Cardiac fibroblast (primary cell): ENCODE results near the gene ANKRD33.

Experiments
- DNase-seq, 2 donors: peaks; one replicate each; pipeline versions ENCODE4 v3.0.0 to v3.0.0-alpha.2; 2010; ENCODE audit warnings: low read depth in 2 of 2
- H3K4me3 ChIP-seq, 2 donors: replicated peaks in 1 of 2; 1 replicate in 1 of 2; 2 replicates in 1 of 2; pipeline ENCODE4 v1.5.1; 2011; ENCODE audit warnings: low read depth in 2 of 2, low read length in 2 of 2, mild to moderate bottlenecking in 2 of 2, moderate library complexity in 1 of 2
- CTCF ChIP-seq: IDR thresholded peaks from one replicate; pipeline ENCODE4 v1.5.1; 2011; ENCODE audit warnings: low read depth, mild to moderate bottlenecking, low read length, inconsistent platforms

Gene ANKRD33

DNA sequence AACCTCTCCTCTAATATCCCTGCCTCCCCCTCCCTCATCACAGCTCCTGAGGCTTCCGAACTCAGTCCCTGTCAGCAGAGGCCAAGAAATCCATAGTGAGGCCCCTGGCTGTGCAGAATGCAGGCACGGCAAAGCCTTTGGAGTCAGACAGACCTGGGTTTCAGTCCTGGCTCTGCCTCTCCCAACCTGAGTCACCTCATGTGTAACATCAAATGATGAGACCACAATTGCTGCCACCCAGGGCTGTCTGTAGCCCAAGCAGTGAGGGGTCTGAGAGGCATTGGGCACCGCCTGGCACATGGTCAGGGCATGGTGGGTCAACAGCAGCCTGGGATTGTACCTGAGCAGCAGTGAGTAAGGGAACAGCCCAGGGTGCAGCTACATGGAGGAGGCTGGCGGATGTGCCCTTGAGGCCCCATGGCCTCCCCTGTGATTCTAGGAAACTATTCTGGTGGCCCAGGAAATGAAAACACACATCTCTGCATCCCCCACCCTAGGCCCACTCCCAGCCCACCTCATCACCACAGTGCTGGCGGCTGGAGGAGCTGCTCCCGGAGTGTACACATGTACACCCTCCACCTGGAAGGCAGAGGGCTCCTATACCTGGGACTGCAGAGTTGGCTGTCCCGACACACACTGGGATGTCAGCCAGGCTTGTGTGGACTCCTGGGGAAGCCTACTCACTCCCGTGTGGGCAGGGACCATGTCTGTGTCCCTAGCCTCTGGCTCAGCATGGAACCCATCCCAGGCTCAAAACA, 7.7 kb downstream of the ANKRD33 start:
- H3K4me3 ChIP-seq, result no peak overlapping the region
- TF ChIP-seq CTCF, result no peak
- DNase-seq, result peak in 1 of 2 donors; percentile 22

DNA sequence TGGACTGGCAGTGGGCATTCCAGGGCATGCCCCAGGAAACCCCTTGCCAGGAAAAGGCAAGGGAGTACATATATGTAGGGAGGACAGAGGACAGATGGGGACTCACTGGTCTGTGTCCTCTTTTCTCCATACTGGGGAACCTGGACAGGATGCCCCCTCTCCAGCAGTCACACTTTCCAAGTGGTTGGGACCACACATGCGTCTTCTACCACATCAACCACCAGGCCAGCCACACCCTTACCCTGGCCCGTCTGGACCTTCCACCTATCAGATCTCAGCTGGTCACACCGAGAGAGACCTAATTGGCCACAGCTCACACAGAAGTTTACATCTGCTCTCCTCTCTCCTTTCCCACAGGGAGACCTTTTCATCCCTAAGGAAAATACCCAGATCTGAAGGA, 8.3 kb downstream of the ANKRD33 start:
- DNase-seq, result no peak
- no peak for TF ChIP-seq CTCF
- no peak overlapping the region for H3K4me3 ChIP-seq

DNA sequence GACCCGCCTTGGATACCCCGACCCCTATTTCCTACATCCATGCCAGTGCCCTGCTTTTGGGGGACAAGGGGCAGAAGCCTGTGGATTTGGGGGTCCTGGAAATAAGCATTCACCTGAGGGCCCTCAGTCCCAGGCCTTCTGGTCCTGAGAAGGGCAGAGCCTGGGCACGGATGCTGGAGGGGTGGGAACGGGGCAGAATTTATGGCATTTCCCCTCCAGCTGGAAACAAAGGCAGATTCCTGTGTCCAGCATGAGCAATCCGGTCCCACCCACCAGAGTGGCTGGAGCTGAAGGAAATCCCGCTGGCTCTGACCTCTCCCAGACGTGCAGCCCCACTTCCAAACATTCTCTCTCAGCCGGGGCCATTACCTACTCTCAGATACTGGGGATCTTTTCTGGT, 9.3 kb downstream of the ANKRD33 start:
- DNase-seq, result peak; percentile 64 to 76
- TF ChIP-seq CTCF, result no peak
- no peak overlapping the region for H3K4me3 ChIP-seq

DNA sequence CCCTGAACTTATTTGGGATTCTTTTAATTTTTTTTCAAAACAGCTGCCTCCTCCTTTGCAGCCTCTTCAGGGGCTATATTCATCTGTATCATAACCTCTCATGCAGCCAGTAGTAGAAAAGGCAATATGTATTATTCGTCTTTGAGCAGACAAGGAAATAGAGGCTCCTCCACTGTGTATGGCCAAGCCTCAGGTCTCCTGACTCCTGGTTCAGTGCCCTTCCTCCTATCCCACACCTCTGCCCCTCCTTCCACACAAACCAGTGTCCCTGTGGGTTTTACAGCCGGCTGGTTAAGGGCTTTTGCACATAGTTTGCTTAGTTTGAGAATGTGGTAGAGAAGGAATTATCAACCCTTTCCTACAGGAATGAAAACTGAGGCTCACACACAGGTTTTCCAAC, 10.6 kb downstream of the ANKRD33 start:
- no peak for DNase-seq
- no peak overlapping the region for H3K4me3 ChIP-seq
- no peak for TF ChIP-seq CTCF

DNA sequence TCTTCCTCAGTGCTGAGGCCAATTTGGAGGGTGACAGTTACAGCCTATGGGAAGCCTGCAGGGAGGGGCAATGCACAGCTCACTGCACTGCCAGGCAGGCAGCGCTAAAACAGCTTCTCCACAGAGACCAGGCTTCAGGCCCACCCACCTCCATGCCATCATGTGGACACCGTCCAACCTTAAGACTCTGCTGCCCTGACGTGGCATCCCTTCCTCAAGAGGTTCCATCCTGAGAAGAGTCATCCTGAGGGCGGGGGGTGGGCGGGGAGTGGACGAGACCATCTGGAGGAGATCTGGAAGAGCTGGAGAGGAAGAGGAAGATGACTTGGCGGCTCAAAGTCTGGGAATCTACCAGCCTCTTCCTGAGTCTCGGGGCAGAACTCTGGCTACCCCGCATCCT, 11.0 kb downstream of the ANKRD33 start:
- DNase-seq, result peak; percentile 74 to 78
- H3K4me3 ChIP-seq, result no peak overlapping the region
- TF ChIP-seq CTCF, result no peak

- no peak for DNase-seq
- no peak overlapping the region for H3K4me3 ChIP-seq
- no peak for TF ChIP-seq CTCF
These were observed 12.5 kb downstream of the ANKRD33 start for GRCh38 chr12:51900323-51900889.
